NCI-H128 (cell line): ENCODE data around the gene CIAPIN1.

Experiments used
- DNase-seq: peaks from one replicate; lab custom pipeline; 2025; ENCODE audit not compliant: unreplicated experiment; lab: John Stamatoyannopoulos, UW

Gene CIAPIN1

DNA sequence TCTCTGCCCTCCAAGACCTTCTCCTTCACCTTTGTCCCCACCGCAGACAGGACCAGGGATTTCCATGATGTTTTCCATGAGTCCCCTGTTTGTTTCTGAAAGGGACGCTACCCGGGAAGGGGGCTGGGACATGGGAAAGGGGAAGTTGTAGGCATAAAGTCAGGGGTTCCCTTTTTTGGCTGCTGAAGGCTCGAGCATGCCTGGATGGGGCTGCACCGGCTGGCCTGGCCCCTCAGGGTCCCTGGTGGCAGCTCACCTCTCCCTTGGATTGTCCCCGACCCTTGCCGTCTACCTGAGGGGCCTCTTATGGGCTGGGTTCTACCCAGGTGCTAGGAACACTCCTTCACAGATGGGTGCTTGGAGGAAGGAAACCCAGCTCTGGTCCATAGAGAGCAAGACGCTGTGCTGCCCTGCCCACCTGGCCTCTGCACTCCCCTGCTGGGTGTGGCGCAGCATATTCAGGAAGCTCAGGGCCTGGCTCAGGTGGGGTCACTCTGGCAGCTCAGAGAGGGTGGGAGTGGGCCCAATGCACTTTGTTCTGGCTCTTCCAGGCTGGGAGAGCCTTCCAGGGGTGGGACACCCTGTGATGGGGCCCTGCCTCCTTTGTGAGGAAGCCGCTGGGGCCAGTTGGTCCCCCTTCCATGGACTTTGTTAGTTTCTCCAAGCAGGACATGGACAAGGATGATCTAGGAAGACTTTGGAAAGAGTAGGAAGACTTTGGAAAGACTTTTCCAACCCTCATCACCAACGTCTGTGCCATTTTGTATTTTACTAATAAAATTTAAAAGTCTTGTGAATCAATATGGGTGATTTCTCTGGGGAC, 62.7 kb downstream of the CIAPIN1 start:
- no peak for DNase-seq

DNA sequence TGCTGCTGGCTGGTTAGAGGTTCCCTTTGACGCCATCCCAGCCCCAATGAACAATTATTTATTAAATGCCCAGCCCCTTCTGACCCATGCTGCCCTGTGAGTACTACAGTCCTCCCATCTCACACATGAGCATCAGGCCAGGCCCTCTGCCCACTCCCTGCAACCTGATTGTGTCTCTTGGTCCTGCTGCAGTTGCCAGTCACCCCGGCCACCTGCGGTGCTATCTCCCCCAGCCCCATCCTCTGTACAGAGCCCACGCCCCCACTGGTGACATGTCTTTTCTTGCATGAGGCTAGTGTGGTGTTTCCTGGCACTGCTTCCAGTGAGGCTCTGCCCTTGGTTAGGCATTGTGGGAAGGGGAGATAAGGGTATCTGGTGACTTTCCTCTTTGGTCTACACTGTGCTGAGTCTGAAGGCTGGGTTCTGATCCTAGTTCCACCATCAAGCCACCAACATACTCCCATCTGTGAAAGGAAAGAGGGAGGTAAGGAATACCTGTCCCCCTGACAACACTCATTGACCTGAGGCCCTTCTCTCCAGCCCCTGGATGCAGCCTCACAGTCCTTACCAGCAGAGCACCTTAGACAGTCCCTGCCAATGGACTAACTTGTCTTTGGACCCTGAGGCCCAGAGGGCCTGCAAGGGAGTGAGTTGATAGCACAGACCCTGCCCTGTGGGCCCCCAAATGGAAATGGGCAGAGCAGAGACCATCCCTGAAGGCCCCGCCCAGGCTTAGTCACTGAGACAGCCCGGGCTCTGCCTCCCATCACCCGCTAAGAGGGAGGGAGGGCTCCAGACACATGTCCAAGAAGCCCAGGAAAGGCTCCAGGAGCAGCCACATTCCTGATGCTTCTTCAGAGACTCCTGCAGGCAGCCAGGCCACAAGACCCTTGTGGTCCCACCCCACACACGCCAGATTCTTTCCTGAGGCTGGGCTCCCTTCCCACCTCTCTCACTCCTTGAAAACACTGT, 63.6 kb downstream of the CIAPIN1 start:
- no peak for DNase-seq

DNA sequence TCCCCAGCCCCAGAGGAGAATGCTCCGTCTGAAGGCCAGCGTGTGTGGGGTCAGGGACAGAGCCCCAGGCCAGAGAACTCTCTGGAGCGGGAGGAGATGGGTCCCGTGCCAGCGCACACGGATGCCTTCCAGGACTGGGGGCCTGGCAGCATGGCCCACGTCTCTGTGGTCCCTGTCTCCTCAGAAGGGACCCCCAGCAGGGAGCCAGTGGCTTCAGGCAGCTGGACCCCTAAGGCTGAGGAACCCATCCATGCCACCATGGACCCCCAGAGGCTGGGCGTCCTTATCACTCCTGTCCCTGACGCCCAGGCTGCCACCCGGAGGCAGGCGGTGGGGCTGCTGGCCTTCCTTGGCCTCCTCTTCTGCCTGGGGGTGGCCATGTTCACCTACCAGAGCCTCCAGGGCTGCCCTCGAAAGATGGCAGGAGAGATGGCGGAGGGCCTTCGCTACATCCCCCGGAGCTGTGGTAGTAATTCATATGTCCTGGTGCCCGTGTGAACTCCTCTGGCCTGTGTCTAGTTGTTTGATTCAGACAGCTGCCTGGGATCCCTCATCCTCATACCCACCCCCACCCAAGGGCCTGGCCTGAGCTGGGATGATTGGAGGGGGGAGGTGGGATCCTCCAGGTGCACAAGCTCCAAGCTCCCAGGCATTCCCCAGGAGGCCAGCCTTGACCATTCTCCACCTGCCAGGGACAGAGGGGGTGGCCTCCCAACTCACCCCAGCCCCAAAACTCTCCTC, 64.5 kb downstream of the CIAPIN1 start:
- no peak for DNase-seq

DNA sequence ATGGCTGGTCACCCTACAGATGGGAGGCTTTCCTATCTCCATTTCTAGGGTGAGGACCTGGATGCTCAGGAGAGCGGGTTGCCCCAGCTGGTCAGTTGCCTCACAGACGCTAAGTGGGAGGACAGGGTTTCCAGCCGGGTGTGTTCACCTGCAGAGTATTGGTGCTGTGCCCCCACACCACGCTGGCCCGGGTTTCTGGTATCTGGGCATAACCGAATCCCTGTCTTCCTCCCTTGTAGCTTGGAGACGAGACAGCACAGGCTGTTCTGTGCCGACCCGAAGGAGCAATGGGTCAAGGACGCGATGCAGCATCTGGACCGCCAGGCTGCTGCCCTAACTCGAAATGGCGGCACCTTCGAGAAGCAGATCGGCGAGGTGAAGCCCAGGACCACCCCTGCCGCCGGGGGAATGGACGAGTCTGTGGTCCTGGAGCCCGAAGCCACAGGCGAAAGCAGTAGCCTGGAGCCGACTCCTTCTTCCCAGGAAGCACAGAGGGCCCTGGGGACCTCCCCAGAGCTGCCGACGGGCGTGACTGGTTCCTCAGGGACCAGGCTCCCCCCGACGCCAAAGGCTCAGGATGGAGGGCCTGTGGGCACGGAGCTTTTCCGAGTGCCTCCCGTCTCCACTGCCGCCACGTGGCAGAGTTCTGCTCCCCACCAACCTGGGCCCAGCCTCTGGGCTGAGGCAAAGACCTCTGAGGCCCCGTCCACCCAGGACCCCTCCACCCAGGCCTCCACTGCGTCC, 65.2 kb downstream of the CIAPIN1 start:
- no peak for DNase-seq

DNA sequence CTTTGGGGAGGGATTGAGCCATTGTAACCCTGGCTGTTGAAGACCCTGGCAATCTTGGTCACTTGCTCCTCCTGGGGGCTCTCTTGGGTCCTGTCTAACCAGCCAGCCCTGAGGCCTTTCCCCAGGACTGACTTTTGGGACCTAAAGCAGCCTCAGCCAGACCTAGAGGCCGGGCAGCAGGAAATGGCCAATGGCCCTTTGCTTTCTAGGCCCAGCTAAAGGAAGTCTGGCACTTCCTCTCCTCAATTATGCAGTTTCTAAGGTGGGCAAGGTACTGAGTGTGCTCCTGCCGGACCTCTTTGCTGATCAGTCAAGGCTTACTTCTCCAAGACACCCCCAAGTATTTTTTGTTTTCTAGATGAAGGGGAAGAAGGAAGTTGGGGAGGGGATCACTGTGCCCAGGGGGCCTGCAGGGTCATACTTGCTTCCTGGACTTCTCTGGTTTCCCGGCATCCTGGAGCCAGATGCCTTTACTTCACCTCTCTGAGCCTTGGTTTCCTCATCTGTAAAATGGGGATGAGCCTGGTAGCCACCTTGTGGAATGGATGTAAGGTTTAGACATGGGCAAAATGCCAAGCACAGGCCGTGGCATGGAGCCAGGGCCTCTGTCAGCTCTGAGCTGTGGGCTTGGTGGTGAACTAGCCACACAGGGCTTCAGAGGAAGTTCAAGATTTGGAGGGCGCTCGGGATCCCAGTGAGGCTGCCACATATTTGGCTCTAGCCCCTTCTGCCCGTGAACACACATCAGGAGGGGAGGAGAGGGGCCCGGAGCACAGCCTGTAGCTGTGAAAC, 66.3 kb downstream of the CIAPIN1 start:
- no peak for DNase-seq

DNA sequence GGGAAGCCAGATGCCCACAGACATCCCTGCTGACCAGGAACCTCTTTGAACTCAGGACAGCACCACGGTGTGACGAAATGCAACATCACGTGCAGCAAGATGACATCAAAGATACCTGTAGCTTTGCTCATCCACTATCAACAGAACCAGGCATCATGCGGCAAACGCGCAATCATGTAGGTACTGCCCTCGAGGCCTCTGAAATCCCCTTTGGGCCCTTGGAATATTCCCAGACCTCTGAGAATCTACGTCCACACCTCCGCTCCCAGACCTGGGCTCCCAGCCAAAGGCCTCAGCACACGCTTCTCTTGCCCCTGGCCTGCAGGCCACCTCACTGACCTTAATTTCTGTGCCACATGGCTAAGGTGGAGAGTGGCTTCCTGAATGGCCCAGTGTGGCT, 67.6 kb downstream of the CIAPIN1 start:
- DNase-seq, result no peak
